Thyroid gland (tissue), 4 donors: ENCODE results near the gene DUS3L.

ENCODE experiments used
- POLR2A ChIP-seq, 2 donors: fragments of 450-650 bp; IDR thresholded peaks; one replicate each; pipeline ENCODE4 v1.6.1; 2017; ENCODE audit warnings: antibody characterized with exemption in 2 of 2, mild to moderate bottlenecking in 2 of 2, moderate library complexity in 1 of 2
- TF ChIP-seq, protein P1 (sequence below), 6 experiments: fragments of 200-600 bp in 3 of 6; fragments of 450-650 bp in 3 of 6; sonication (generic) in 3 of 6; IDR thresholded peaks; one replicate each; pipeline ENCODE4 v1.5.1; 2016 to 2019; ENCODE audit warnings: antibody characterized with exemption in 6 of 6, mild to moderate bottlenecking in 2 of 6, inconsistent platforms in 1 of 6, moderate library complexity in 1 of 6

DNA sequence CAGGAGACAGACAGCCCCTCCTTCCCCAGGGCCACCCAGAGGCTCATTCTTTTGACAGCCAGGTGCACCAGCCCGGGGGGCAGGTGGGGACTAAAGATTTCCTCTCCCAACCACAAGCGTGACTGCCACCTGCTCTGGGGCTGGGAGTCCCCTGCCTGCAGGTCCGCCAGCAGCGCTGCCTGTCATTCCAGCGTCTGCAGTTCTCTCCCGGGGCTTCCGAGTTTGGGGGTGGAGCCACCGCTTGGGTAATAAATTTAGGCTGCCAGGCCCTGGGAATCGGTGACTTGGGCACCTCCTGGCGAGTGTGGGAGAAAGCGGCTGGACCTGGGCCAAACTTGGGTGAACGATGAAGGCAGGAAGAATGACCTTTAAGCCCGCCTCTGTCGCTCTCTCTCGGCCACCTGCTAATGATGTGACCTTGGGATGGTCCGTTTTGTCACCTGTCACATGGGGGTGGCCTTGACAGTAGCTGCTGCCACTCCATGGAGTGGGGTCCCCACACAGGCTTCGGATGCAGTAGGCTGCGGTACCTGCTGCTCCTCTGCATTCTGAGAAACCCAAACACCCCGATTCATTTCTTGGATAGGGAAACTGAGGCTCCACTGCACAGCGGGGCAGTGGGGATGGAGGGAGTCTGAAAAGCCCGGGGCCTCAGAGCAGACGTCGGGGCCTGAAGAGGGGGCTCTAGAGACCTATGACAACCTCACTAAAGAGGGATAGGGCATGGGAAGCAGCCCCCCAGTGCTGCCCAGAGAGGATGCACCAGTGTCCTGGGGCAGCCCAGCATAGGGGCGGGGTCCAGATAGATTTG is 35.8 kb upstream of the DUS3L start:
- TF ChIP-seq POLR2A (IDR thresholded peaks at IDR 0.05) = no peak
- TF ChIP-seq, protein P1, sequence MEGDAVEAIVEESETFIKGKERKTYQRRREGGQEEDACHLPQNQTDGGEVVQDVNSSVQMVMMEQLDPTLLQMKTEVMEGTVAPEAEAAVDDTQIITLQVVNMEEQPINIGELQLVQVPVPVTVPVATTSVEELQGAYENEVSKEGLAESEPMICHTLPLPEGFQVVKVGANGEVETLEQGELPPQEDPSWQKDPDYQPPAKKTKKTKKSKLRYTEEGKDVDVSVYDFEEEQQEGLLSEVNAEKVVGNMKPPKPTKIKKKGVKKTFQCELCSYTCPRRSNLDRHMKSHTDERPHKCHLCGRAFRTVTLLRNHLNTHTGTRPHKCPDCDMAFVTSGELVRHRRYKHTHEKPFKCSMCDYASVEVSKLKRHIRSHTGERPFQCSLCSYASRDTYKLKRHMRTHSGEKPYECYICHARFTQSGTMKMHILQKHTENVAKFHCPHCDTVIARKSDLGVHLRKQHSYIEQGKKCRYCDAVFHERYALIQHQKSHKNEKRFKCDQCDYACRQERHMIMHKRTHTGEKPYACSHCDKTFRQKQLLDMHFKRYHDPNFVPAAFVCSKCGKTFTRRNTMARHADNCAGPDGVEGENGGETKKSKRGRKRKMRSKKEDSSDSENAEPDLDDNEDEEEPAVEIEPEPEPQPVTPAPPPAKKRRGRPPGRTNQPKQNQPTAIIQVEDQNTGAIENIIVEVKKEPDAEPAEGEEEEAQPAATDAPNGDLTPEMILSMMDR (IDR thresholded peaks at IDR 0.05) = peak in 2 of 6 experiments; percentile 8 to 14
